Spinal cord (tissue), 10 donors: Measurements from ENCODE around the gene PRRT4. TPM values are rescaled to one million over a fixed set of nuclear protein-coding genes. Genes with fewer than 3 reads are reported as not detected.

ENCODE experiments used
- DNase-seq, 6 donors: peaks; one replicate each; pipeline versions ENCODE4 v3.0.0 to v3.0.0-alpha.2; 2013 to 2015; ENCODE audit warnings: low spot score in 6 of 6, low read depth in 4 of 6
- H3K27ac ChIP-seq: one replicate; pipeline ENCODE4 v1.5.1; 2013; ENCODE audit warnings: low read depth, low read length, control low read depth
- H3K27me3 ChIP-seq: one replicate; pipeline ENCODE4 v1.6.1; 2013; ENCODE audit warnings: low read length; ENCODE audit not compliant: control insufficient read depth, insufficient read depth
- H3K36me3 ChIP-seq: one replicate; pipeline ENCODE4 v1.6.1; 2013; ENCODE audit warnings: low read length; ENCODE audit not compliant: control insufficient read depth, insufficient read depth
- H3K4me1 ChIP-seq: one replicate; pipeline ENCODE4 v1.6.1; 2013; ENCODE audit warnings: low read length; ENCODE audit not compliant: control insufficient read depth, insufficient read depth
- H3K4me3 ChIP-seq: one replicate; pipeline ENCODE4 v1.5.1; 2013; ENCODE audit warnings: low read depth, low read length, control low read depth
- H3K9me3 ChIP-seq: one replicate; pipeline ENCODE4 v1.6.1; 2013; ENCODE audit warnings: low read length; ENCODE audit not compliant: control insufficient read depth, insufficient read depth
- WGBS: methylation state at CpG from one replicate; pipeline ENCODE4 v1.1.5; 2013; ENCODE audit warnings: missing lambda C conversion rate; ENCODE audit not compliant: insufficient coverage; 5-methylcytosine and 5-hydroxymethylcytosine counted together
- polyA plus RNA-seq, 2 donors: library from polyadenylated mRNA; unstranded; fragments of 120-200 nt; gene quantifications; one replicate each; pipeline ENCODE4 v1.2.1, GENCODE V29; 2013; ENCODE audit not compliant: insufficient read length in 2 of 2
- total RNA-seq, 2 donors: library from RNA; depleted of rRNA in 1 of 2; stranded (reverse); fragments of 120-200 nt in 1 of 2; fragments of >200 nt in 1 of 2; gene quantifications; one replicate each; pipeline versions ENCODE4 v1.2.3 to v1.2.4, GENCODE V29; 2013 to 2014
- donor health status: healthy.

Gene PRRT4
- total and polyA plus RNA-seq, 4 donors = 4.0 to 43.8 (median 20.9) TPM

- peaks cover 37% of the 10 kb centered on the region for H3K4me1 ChIP-seq
- WGBS = 57% methylated on average over 4 of the region's 8 CpGs
- no peaks in the 10 kb centered on the region for H3K9me3 ChIP-seq
- H3K4me3 ChIP-seq = no peak overlapping the region
- no peak for DNase-seq
- H3K36me3 ChIP-seq = peaks cover 24% of the 10 kb centered on the region
- H3K27me3 ChIP-seq = peaks cover 28% of the 10 kb centered on the region
- no peak overlapping the region for H3K27ac ChIP-seq
Measured at GRCh38 chr7:128352636-128353035, 8.9 kb downstream of the PRRT4 start.

DNA sequence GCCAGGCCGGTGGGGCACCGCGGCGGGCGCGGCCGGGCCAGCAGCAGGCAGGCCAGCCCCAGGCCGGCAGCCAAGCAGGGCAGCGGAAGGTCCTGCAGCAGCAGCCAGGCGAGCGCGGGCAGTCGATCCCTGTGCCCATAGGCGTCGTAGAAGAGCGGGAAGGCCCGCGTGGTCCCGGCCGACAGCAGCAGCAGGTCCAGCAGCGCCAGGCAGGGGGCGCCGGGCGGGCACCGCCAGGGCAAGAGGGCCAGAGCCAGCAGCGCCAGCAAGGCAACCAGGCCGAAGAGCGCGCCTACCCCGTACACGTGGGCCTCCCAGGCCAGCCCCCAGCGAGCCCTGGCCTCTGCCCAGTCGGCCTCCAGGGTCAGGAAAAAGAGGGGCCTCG, 9.3 kb downstream of the PRRT4 start:
- WGBS = 8% methylated on average over 34 of the region's 34 CpGs
- peak in 2 of 6 donors; percentile 64 for DNase-seq

GRCh38 chr7:128351296-128352152, 10.0 kb downstream of the PRRT4 start:
- H3K9me3 ChIP-seq = no peaks in the 10 kb centered on the region
- H3K27me3 ChIP-seq = peaks cover 28% of the 10 kb centered on the region
- no peak overlapping the region for H3K27ac ChIP-seq
- peak in 2 of 6 donors; percentile 24 to 27 for DNase-seq
- peaks cover 16% of the 10 kb centered on the region for H3K36me3 ChIP-seq
- peaks cover 33% of the 10 kb centered on the region for H3K4me1 ChIP-seq
- 9% methylated on average over 97 of the region's 97 CpGs for WGBS
- H3K4me3 ChIP-seq = no peak overlapping the region

More for the DNA sequence above, 9.3 kb downstream of the PRRT4 start:
- Histone ChIP-seq H3K36me3 (peaks cover 19% of the 10 kb centered on the region), H3K27ac (no peak overlapping the region), H3K4me3 (no peak overlapping the region), H3K4me1 (peaks cover 34% of the 10 kb centered on the region), H3K27me3 (peaks cover 28% of the 10 kb centered on the region), H3K9me3 (no peaks in the 10 kb centered on the region)

GRCh38 chr7:128350708-128351295, 10.7 kb downstream of the PRRT4 start:
- Histone ChIP-seq H3K36me3 (peaks cover 16% of the 10 kb centered on the region), H3K9me3 (no peaks in the 10 kb centered on the region), H3K4me3 (no peak overlapping the region), H3K27me3 (peaks cover 28% of the 10 kb centered on the region), H3K4me1 (peaks cover 33% of the 10 kb centered on the region), H3K27ac (no peak overlapping the region)
- WGBS = 57% methylated on average over 35 of the region's 35 CpGs
- DNase-seq = no peak

- DNase-seq = peak in 2 of 6 donors; percentile 28 to 37
- Histone ChIP-seq H3K27ac (no peak overlapping the region), H3K36me3 (peaks cover 16% of the 10 kb centered on the region), H3K9me3 (no peaks in the 10 kb centered on the region), H3K4me3 (no peak overlapping the region), H3K27me3 (peaks cover 26% of the 10 kb centered on the region), H3K4me1 (peaks cover 33% of the 10 kb centered on the region)
- 40% methylated on average over 1 of the region's 4 CpGs for whole genome bisulfite sequencing
Measured at GRCh38 chr7:128349466-128349825, 12.0 kb downstream of the PRRT4 start.

GRCh38 chr7:128347647-128348097, 13.8 kb downstream of the PRRT4 start:
- peaks cover 35% of the 10 kb centered on the region for H3K4me1 ChIP-seq
- H3K4me3 ChIP-seq = no peak overlapping the region
- no peak overlapping the region for H3K27ac ChIP-seq
- no peaks in the 10 kb centered on the region for H3K9me3 ChIP-seq
- peaks cover 13% of the 10 kb centered on the region for H3K36me3 ChIP-seq
- WGBS = 0% methylated on average over 2 of the region's 2 CpGs
- DNase-seq = peak in 2 of 6 donors; percentile 79 to 91
- peaks cover 14% of the 10 kb centered on the region for H3K27me3 ChIP-seq

GRCh38 chr7:128344431-128344774, 17.1 kb downstream of the PRRT4 start:
- H3K9me3 ChIP-seq = no peaks in the 10 kb centered on the region
- H3K36me3 ChIP-seq = no peaks in the 10 kb centered on the region
- no peak overlapping the region for H3K27ac ChIP-seq
- H3K27me3 ChIP-seq = no peaks in the 10 kb centered on the region
- WGBS = 96% methylated on average over 4 of the region's 5 CpGs
- peaks cover 22% of the 10 kb centered on the region for H3K4me1 ChIP-seq
- H3K4me3 ChIP-seq = no peak overlapping the region
- DNase-seq = no peak

DNA sequence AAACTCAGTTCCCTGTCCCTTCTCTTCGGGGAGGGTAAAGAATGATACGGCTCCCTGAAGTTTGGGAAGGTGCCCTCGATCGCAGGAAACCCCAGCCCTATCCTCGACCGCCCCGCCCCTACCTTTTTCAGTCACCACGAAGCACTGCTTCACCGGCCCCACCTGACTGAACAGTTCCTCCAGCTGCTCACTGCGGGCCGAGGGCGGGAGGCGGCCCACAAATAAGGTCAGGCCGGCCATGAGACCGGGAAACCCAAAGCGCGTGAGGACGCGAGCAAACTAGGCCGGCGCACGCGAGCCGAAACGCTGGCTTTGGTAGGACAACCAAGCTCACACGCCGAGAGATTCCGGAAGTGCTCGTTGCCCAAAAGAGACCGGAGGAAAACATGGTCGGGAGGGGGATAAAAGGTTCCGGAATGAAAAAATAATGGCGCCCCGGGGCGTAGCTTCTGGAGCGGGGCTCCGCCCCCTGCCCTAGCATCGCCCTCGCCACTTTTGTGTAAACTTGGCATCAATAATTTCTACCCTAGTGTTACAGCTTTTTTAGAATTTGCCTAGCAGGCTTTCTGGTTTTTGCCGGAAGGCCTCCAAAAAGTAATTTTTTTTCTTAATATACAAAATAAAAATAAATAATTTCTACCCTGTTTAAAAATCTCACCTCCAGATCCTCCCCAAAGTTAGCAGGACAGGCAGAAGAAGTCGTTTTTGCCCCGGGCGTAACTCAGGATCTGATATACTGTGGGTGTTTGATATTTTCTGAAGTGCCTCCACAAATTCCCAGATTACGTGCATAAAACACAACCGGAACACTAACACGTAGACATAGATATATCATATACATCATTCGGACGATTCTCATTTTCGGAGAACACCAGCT, 17.7 kb downstream of the PRRT4 start, which contains the start of gene RBM28:
TSS of gene RBM28 (minus strand) at position 355 of the 877 bp plus-strand sequence. CDS start at position 240, 115 bp downstream.
- H3K9me3 ChIP-seq = no peaks in the 10 kb centered on the region
- H3K27ac ChIP-seq = peak within 1 kb of the TSS; percentile 84
- peak within 1 kb of the TSS; percentile 96 for H3K4me3 ChIP-seq
- peak; percentile 85 to 98 (median 90) for DNase-seq
- H3K36me3 ChIP-seq = no peaks in the 10 kb centered on the region
- no peaks in the 10 kb centered on the region for H3K27me3 ChIP-seq
- under 1% methylated on average over 37 of the region's 49 CpGs for WGBS
- H3K4me1 ChIP-seq = peaks cover 16% of the 10 kb centered on the region

DNA sequence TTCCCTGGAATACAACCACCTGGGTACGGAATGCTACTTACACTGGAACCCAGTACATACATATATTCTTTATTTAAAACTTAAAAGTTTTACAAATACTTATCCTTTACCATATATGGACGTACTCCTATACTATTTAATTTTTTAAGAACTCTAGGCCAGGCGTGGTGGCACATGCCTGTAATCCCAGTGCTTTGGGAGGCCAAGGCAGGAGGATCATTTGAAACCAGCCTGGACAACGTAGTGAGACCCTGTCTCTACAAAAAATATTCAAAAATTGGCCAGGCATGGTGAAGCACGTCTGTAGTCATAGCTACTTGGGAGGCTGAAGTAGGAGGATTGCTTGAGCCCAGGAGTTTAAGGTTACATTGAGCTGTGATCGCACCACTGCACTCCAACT, 19.8 kb downstream of the PRRT4 start:
- H3K36me3 ChIP-seq = peaks cover 13% of the 10 kb centered on the region
- H3K27ac ChIP-seq = no peak overlapping the region
- DNase-seq = no peak
- no peaks in the 10 kb centered on the region for H3K9me3 ChIP-seq
- H3K27me3 ChIP-seq = no peaks in the 10 kb centered on the region
- 89% methylated on average over 4 of the region's 6 CpGs for WGBS
- H3K4me3 ChIP-seq = no peak overlapping the region
- H3K4me1 ChIP-seq = peaks cover 8% of the 10 kb centered on the region
